NCI-H345 treated with DMSO at 0.1 percent for 48 hours (cell line): Measurements from ENCODE around the gene FCRL5.

Experiments
- DNase-seq: peaks from one replicate; lab custom pipeline; 2025; ENCODE audit not compliant: unreplicated experiment; lab: John Stamatoyannopoulos, UW

FCRL5 gene

GRCh38 chr1:157532569-157532968 lies 19.7 kb downstream of the FCRL5 start:
- DNase-seq = no peak

- no peak for DNase-seq
Observed at GRCh38 chr1:157523774-157524493, 28.4 kb downstream of the FCRL5 start.

- no peak for DNase-seq
Observed at GRCh38 chr1:157521056-157521455, 31.3 kb downstream of the FCRL5 start.

- DNase-seq = no peak
Observed at GRCh38 chr1:157520386-157520935, 31.9 kb downstream of the FCRL5 start.

- DNase-seq = no peak
Observed at GRCh38 chr1:157519451-157519850, 32.9 kb downstream of the FCRL5 start.

- no peak for DNase-seq
Observed at GRCh38 chr1:157517016-157517415, 35.3 kb downstream of the FCRL5 start.

GRCh38 chr1:157515709-157516108 lies 36.6 kb downstream of the FCRL5 start:
- no peak for DNase-seq

- DNase-seq = no peak
Observed at GRCh38 chr1:157515141-157515540, 37.2 kb downstream of the FCRL5 start.

GRCh38 chr1:157512036-157512969 lies 40.0 kb downstream of the FCRL5 start:
- no peak for DNase-seq

- no peak for DNase-seq
Observed at GRCh38 chr1:157509546-157510232, 42.6 kb downstream of the FCRL5 start.

- DNase-seq = peak; percentile 6
Observed at GRCh38 chr1:157505481-157506272, 46.6 kb downstream of the FCRL5 start.

GRCh38 chr1:157504646-157505045 lies 47.7 kb downstream of the FCRL5 start:
- no peak for DNase-seq

- no peak for DNase-seq
Observed at GRCh38 chr1:157499521-157499920, 52.8 kb downstream of the FCRL5 start.

- DNase-seq = no peak
Observed at GRCh38 chr1:157498736-157499090, 53.6 kb downstream of the FCRL5 start.

- DNase-seq = no peak
Observed at GRCh38 chr1:157497987-157498735, 54.2 kb downstream of the FCRL5 start.

- no peak for DNase-seq
Observed at GRCh38 chr1:157497284-157497683, 55.0 kb downstream of the FCRL5 start.

- no peak for DNase-seq
Observed at GRCh38 chr1:157496121-157496526, 56.2 kb downstream of the FCRL5 start.

- no peak for DNase-seq
Observed at GRCh38 chr1:157495285-157495684, 57.0 kb downstream of the FCRL5 start.

- no peak for DNase-seq
Observed at GRCh38 chr1:157494093-157494492, 58.2 kb downstream of the FCRL5 start.
